H1 (cell line): ENCODE measurements around the gene KRTAP26-1. TPM values are rescaled to one million over a fixed set of nuclear protein-coding genes. Genes with fewer than 3 reads are reported as not detected.

Source experiments
- CTCF ChIA-PET: fragments of 300-600 bp; sonication (Branson Sonifier 250); formaldehyde crosslinking; loops from one replicate; lab custom pipeline; 2021; ENCODE audit not compliant: partially characterized antibody; lab: Charles Lee
- POLR2A ChIA-PET: fragments of 300-600 bp; sonication (Branson Sonifier 250); formaldehyde crosslinking; loops from one replicate; lab custom pipeline; 2021; ENCODE audit warnings: inconsistent platforms; ENCODE audit not compliant: partially characterized antibody; lab: Charles Lee
- DNase-seq, 2 experiments: peaks; one replicate each; pipeline versions ENCODE4 v3.0.0 to v3.0.0-alpha.2; 2010 to 2022; ENCODE audit warnings: low spot score in 2 of 2, low read depth in 1 of 2, mixed read lengths in 1 of 2
- FAIRE-seq: peaks from 2 replicates; lab custom pipeline; 2011; peaks lifted over from hg19 to GRCh38; lab: Jason Lieb, UNC
- H2AFZ ChIP-seq: 2 replicates; pipeline ENCODE4 v1.8.1; 2012; ENCODE audit warnings: low read length, inconsistent platforms
- H2AK5ac ChIP-seq: 2 replicates; pipeline ENCODE4 v1.6.1; 2013; ENCODE audit warnings: low read depth, low read length
- H2BK120ac ChIP-seq: replicated peaks from 2 replicates; pipeline ENCODE3; 2013; ENCODE audit warnings: low read depth, low read length, inconsistent platforms
- H2BK12ac ChIP-seq: 2 replicates; pipeline ENCODE4 v1.6.1; 2013; ENCODE audit warnings: low read depth, low read length
- H2BK15ac ChIP-seq: 2 replicates; pipeline ENCODE4 v1.6.1; 2013; ENCODE audit warnings: low read length
- H2BK20ac ChIP-seq: 2 replicates; pipeline ENCODE4 v1.6.1; 2013; ENCODE audit warnings: low read length
- H2BK5ac ChIP-seq: 2 replicates; pipeline ENCODE4 v1.6.1; 2013; ENCODE audit warnings: low read depth, low read length
- H3K14ac ChIP-seq: 2 replicates; pipeline ENCODE4 v1.6.1; 2013; ENCODE audit warnings: inconsistent platforms; ENCODE audit not compliant: insufficient read length
- H3K18ac ChIP-seq: 2 replicates; pipeline ENCODE4 v1.6.1; 2013; ENCODE audit warnings: low read length; ENCODE audit errors: extremely low read depth
- H3K23ac ChIP-seq: 2 replicates; pipeline ENCODE4 v1.6.1; 2013; ENCODE audit warnings: inconsistent platforms; ENCODE audit not compliant: insufficient read length
- H3K23me2 ChIP-seq: 2 replicates; pipeline ENCODE4 v1.6.1; 2013; ENCODE audit warnings: low read depth, low read length
- H3K27ac ChIP-seq: 2 replicates; pipeline ENCODE4 v1.6.1; 2011; ENCODE audit warnings: low read depth, low read length, inconsistent platforms
- H3K27me3 ChIP-seq, 4 experiments: replicated peaks in 1 of 4; 1 replicate in 1 of 4; 2 replicates in 3 of 4; pipeline versions ENCODE4 v1.6.1 to v1.8.1; 2011 to 2013; ENCODE audit warnings: low read length in 3 of 4, mild to moderate bottlenecking in 3 of 4, inconsistent platforms in 2 of 4, mixed read lengths in 2 of 4, moderate library complexity in 1 of 4; ENCODE audit not compliant: control insufficient read depth in 3 of 4, insufficient read depth in 3 of 4; ENCODE audit errors: extremely low read depth in 1 of 4
- H3K36me3 ChIP-seq, 4 experiments: 2 replicates each; pipeline versions ENCODE4 v1.6.1 to v1.8.1; 2011 to 2013; ENCODE audit warnings: mild to moderate bottlenecking in 4 of 4, low read length in 3 of 4, moderate library complexity in 2 of 4, control low read depth in 1 of 4, inconsistent platforms in 1 of 4; ENCODE audit not compliant: insufficient read depth in 4 of 4, control insufficient read depth in 2 of 4
- H3K4ac ChIP-seq: replicated peaks from 2 replicates; pipeline ENCODE3; 2013; ENCODE audit warnings: low read length, low read depth, mixed read lengths, inconsistent platforms; ENCODE audit not compliant: insufficient read length
- H3K4me1 ChIP-seq, 4 experiments: replicated peaks in 1 of 4; 1 replicate in 1 of 4; 2 replicates in 3 of 4; pipeline versions ENCODE4 v1.6.1 to v1.8.1; 2011 to 2013; ENCODE audit warnings: low read length in 3 of 4, inconsistent platforms in 2 of 4, mixed read lengths in 1 of 4; ENCODE audit not compliant: insufficient read depth in 4 of 4, control insufficient read depth in 3 of 4
- H3K4me2 ChIP-seq, 2 experiments: 2 replicates each; pipeline versions ENCODE4 v1.6.1 to v1.8.1; 2011 to 2013; ENCODE audit warnings: low read depth in 2 of 2, low read length in 2 of 2, control low read depth in 1 of 2, inconsistent platforms in 1 of 2, mild to moderate bottlenecking in 1 of 2; ENCODE audit not compliant: insufficient read depth in 1 of 2
- H3K4me3 ChIP-seq, 4 experiments: fragments of 200-600, 300-600 bp in 1 of 4; sonication (generic), shearing (Covaris generic), sonication (Bioruptor Twin) in 1 of 4; 2 replicates each; pipeline versions ENCODE4 v1.5.1 to v1.8.1; 2011 to 2016; ENCODE audit warnings: low read length in 4 of 4, low read depth in 3 of 4, control low read depth in 2 of 4, inconsistent platforms in 2 of 4, mild to moderate bottlenecking in 2 of 4, mixed read lengths in 1 of 4, moderate library complexity in 1 of 4; ENCODE audit not compliant: insufficient read depth in 2 of 4; ENCODE audit errors: extremely low read depth in 1 of 4
- H3K56ac ChIP-seq: replicated peaks from 2 replicates; pipeline ENCODE3; 2013; ENCODE audit warnings: low read depth, mild to moderate bottlenecking, mixed read lengths, low read length, inconsistent platforms; ENCODE audit not compliant: insufficient read length
- H3K79me1 ChIP-seq: 2 replicates; pipeline ENCODE4 v1.6.1; 2013; ENCODE audit warnings: low read depth, low read length, control low read depth
- H3K79me2 ChIP-seq, 2 experiments: 2 replicates each; pipeline versions ENCODE4 v1.6.1 to v1.8.1; 2012 to 2013; ENCODE audit warnings: low read length in 2 of 2, mild to moderate bottlenecking in 2 of 2, inconsistent platforms in 1 of 2; ENCODE audit not compliant: insufficient read depth in 2 of 2, control insufficient read depth in 1 of 2
- H3K9ac ChIP-seq, 4 experiments: replicated peaks in 1 of 4; 1 replicate in 1 of 4; 2 replicates in 3 of 4; pipeline versions ENCODE4 v1.6.1 to v1.8.1; 2011 to 2013; ENCODE audit warnings: low read depth in 3 of 4, low read length in 3 of 4, control low read depth in 2 of 4, mild to moderate bottlenecking in 2 of 4, moderate library complexity in 2 of 4, inconsistent platforms in 1 of 4; ENCODE audit errors: extremely low read depth in 1 of 4
- H3K9me3 ChIP-seq, 2 experiments: 2 replicates each; pipeline versions ENCODE4 v1.6.1 to v1.8.1; 2012 to 2013; ENCODE audit warnings: mild to moderate bottlenecking in 2 of 2, moderate library complexity in 2 of 2, control low read depth in 1 of 2, inconsistent platforms in 1 of 2, low read depth in 1 of 2, low read length in 1 of 2, mixed read lengths in 1 of 2; ENCODE audit not compliant: insufficient read depth in 2 of 2
- H4K20me1 ChIP-seq, 2 experiments: replicated peaks in 1 of 2; 2 replicates each; pipeline versions ENCODE3 to v1.8.1; 2011 to 2013; ENCODE audit warnings: inconsistent platforms in 2 of 2, low read length in 2 of 2, mild to moderate bottlenecking in 1 of 2; ENCODE audit not compliant: insufficient read depth in 2 of 2, control insufficient read depth in 1 of 2
- H4K5ac ChIP-seq: 2 replicates; pipeline ENCODE4 v1.6.1; 2013; ENCODE audit warnings: low read length, low read depth, mixed read lengths, inconsistent platforms; ENCODE audit not compliant: insufficient read length
- H4K8ac ChIP-seq: 2 replicates; pipeline ENCODE4 v1.8.0; 2013; ENCODE audit warnings: mild to moderate bottlenecking, moderate library complexity, low read length, inconsistent platforms; ENCODE audit not compliant: insufficient read depth; ENCODE audit errors: extremely low read depth
- H4K91ac ChIP-seq: replicated peaks from 2 replicates; pipeline ENCODE3; 2013; ENCODE audit warnings: low read length, mixed read lengths, inconsistent platforms; ENCODE audit not compliant: insufficient read length
- ATF2 ChIP-seq: IDR thresholded peaks from 2 replicates; pipeline ENCODE4 v1.6.1; 2012; ENCODE audit warnings: low read length, inconsistent platforms
- BCL11A ChIP-seq, 2 experiments: IDR thresholded peaks; one replicate each; pipeline ENCODE4 v1.6.1; 2011; ENCODE audit warnings: low read depth in 2 of 2, low read length in 2 of 2, mild to moderate bottlenecking in 2 of 2
- CHD1 ChIP-seq: IDR thresholded peaks from 2 replicates; pipeline ENCODE4 v1.6.1; 2012; ENCODE audit warnings: low read depth, low read length, improper control_type of control experiment
- EP300 ChIP-seq, 2 experiments: IDR thresholded peaks; 1 replicate in 1 of 2; 2 replicates in 1 of 2; pipeline ENCODE4 v1.6.1; 2011 to 2012; ENCODE audit warnings: low read depth in 2 of 2, low read length in 2 of 2, mild to moderate bottlenecking in 2 of 2, borderline replicate concordance in 1 of 2, inconsistent platforms in 1 of 2, moderate library complexity in 1 of 2
- POLR2A ChIP-seq, 2 experiments: IDR thresholded peaks; 1 replicate in 1 of 2; 2 replicates in 1 of 2; pipeline ENCODE4 v1.6.1; 2011; ENCODE audit warnings: low read depth in 2 of 2, low read length in 2 of 2, mild to moderate bottlenecking in 2 of 2; ENCODE audit errors: control extremely low read depth in 1 of 2
- SP1 ChIP-seq: IDR thresholded peaks from 2 replicates; pipeline ENCODE4 v1.6.1; 2011; ENCODE audit warnings: low read depth, low read length
- WGBS, 2 experiments: shearing (Covaris generic) in 1 of 2; methylation state at CpG; one replicate each; pipeline versions ENCODE4 v1.1.6 to v1.1.7; 2013 to 2015; ENCODE audit warnings: low lambda C conversion rate in 2 of 2, mixed read lengths in 2 of 2, inconsistent platforms in 1 of 2, low coverage in 1 of 2, missing lambda C conversion rate in 1 of 2; ENCODE audit not compliant: insufficient replicate concordance in 2 of 2, insufficient coverage in 1 of 2, insufficient read length in 1 of 2; ENCODE audit errors: extremely low coverage in 1 of 2, missing lambda C conversion rate in 1 of 2; 5-methylcytosine and 5-hydroxymethylcytosine counted together
- polyA plus RNA-seq, 7 experiments: library from polyadenylated mRNA; depleted of rRNA in 3 of 7; stranded (reverse) in 5 of 7; unstranded in 2 of 7; fragments of >200 nt in 5 of 7; fragments of 200-250 nt in 2 of 7; gene quantifications; 1 replicate in 5 of 7; 2 replicates in 1 of 7; 4 replicates in 1 of 7; pipeline versions ENCODE4 v1.2.1 to v1.2.3, GENCODE V29; 2011 to 2013; ENCODE audit warnings: missing spikeins in 2 of 7, mixed read lengths in 2 of 7
- total RNA-seq: library from RNA; stranded (reverse); fragmentation: NEBNext Ultra II Directional; extraction: Animal tissue kit (Norgen Biotek cat#: 25700); gene quantifications from 2 replicates; pipeline ENCODE4 v1.2.1, GENCODE V29; 2021

The KRTAP26-1 gene
- total and polyA plus RNA-seq, 2 of the 8 experiments (the other 6 are each of a cell fraction or from before 2014, with no cell fraction given) = not detected

- Histone ChIP-seq H2BK5ac (no peak overlapping the region), H4K8ac (no peak overlapping the region), H3K4me3 (no peak overlapping the region), H2AK5ac (no peak overlapping the region), H3K27me3 (no peaks in the 10 kb centered on the region), H2BK120ac (no peak overlapping the region), H3K9me3 (no peaks in the 10 kb centered on the region), H3K4me2 (no peak overlapping the region), H2BK15ac (no peak overlapping the region), H3K79me2 (no peaks in the 10 kb centered on the region), H2BK20ac (no peak overlapping the region), H3K23ac (no peak overlapping the region), H2AFZ (no peak overlapping the region), H3K36me3 (no peaks in the 10 kb centered on the region), H3K79me1 (no peaks in the 10 kb centered on the region), H3K56ac (no peak overlapping the region), H2BK12ac (no peak overlapping the region), H3K9ac (no peak overlapping the region), H3K4me1 (no peaks in the 10 kb centered on the region), H3K18ac (no peak overlapping the region), H3K14ac (no peak overlapping the region), H3K23me2 (no peaks in the 10 kb centered on the region), H4K5ac (no peak overlapping the region), H4K20me1 (no peaks in the 10 kb centered on the region), H3K4ac (no peak overlapping the region), H4K91ac (no peak overlapping the region), H3K27ac (no peak overlapping the region)
- ChIA-PET POLR2A (no interaction called here), CTCF (interaction anchor here (0.9 to 1.1 kb wide), 3 partner anchors 10 to 157 kb away, joined by 3 to 5 read pairs (median 4); partner anchors contain the start of gene KRTAP25-1)
- WGBS, 2 experiments = 100% methylated on average over 2 of the region's 2 CpGs; no CpG with 5 or more reads in 1 of the 2 experiments
- DNase-seq (no peak), FAIRE-seq (no peak)
- TF ChIP-seq ATF2 = no peak
- no peak for TF ChIP-seq SP1
- TF ChIP-seq CHD1 = no peak
- no peak for TF ChIP-seq BCL11A (IDR thresholded peaks at IDR 0.05; ENCODE audit: low read depth in 2 of 2, low read length in 2 of 2)
- no peak for TF ChIP-seq EP300 (IDR thresholded peaks at IDR 0.05; ENCODE audit: borderline replicate concordance in 1 of 2, low read depth in 2 of 2, low read length in 2 of 2)
- no peak for TF ChIP-seq POLR2A (IDR thresholded peaks at IDR 0.05; ENCODE audit: control extremely low read depth in 1 of 2, low read depth in 2 of 2, low read length in 2 of 2)
Measured at GRCh38 chr21:30306884-30307283, 13.2 kb downstream of the KRTAP26-1 start.
